SU-DHL-6 (cell line): ENCODE measurements around the gene ASPRV1.

Source experiments
- H2AFZ ChIP-seq: fragments of 200-600 bp; sonication (generic); 2 replicates; pipeline ENCODE4 v1.6.1; 2014; ENCODE audit warnings: low read depth, mild to moderate bottlenecking, moderate library complexity, mixed read lengths, antibody characterized with exemption, low read length; ENCODE audit not compliant: severe bottlenecking
- H3F3A ChIP-seq: fragments of 200-600 bp; shearing (Covaris generic); 2 replicates; pipeline ENCODE4 v1.6.0; 2016; ENCODE audit warnings: antibody characterized with exemption, mild to moderate bottlenecking; ENCODE audit not compliant: insufficient read depth
- H3K27ac ChIP-seq: fragments of 200-600 bp; sonication (generic); 2 replicates; pipeline ENCODE4 v1.5.1; 2016; ENCODE audit warnings: low read depth, mild to moderate bottlenecking, low read length, moderate library complexity, mixed read lengths
- H3K27me3 ChIP-seq: fragments of 200-600 bp; sonication (generic), shearing (Covaris generic); 2 replicates; pipeline ENCODE4 v1.6.0; 2014; ENCODE audit warnings: mild to moderate bottlenecking, low read length
- H3K36me3 ChIP-seq: fragments of 200-600 bp; sonication (generic); 2 replicates; pipeline ENCODE4 v1.6.1; 2014; ENCODE audit warnings: mild to moderate bottlenecking, low read length, mixed read lengths
- H3K4me2 ChIP-seq: fragments of 300-600, 200-600 bp; shearing (Covaris generic), sonication (generic); 2 replicates; pipeline ENCODE4 v1.6.0; 2014; ENCODE audit warnings: low read length, low read depth, mild to moderate bottlenecking; ENCODE audit not compliant: poor library complexity, severe bottlenecking
- H3K4me3 ChIP-seq: fragments of 200-600 bp; sonication (generic); 2 replicates; pipeline ENCODE4 v1.5.1; 2014; ENCODE audit warnings: antibody characterized with exemption, low read length, mild to moderate bottlenecking, mixed read lengths; ENCODE audit not compliant: insufficient read depth, poor library complexity, severe bottlenecking
- H3K79me2 ChIP-seq: fragments of 200-600 bp; sonication (generic); 2 replicates; pipeline ENCODE4 v1.6.1; 2014; ENCODE audit warnings: mild to moderate bottlenecking, low read length, moderate library complexity; ENCODE audit not compliant: insufficient read depth
- H3K9ac ChIP-seq: fragments of 200-600 bp; sonication (generic); 2 replicates; pipeline ENCODE4 v1.7.0; 2014; ENCODE audit warnings: mild to moderate bottlenecking, low read length
- H3K9me2 ChIP-seq: fragments of 200-600 bp; sonication (generic); replicated peaks from 2 replicates; pipeline ENCODE4 v1.6.1; 2014; ENCODE audit warnings: low read length; ENCODE audit not compliant: insufficient read depth
- H3K9me3 ChIP-seq: fragments of 200-600 bp; sonication (generic); 2 replicates; pipeline ENCODE4 v1.6.1; 2014; ENCODE audit warnings: low read length, mixed read lengths; ENCODE audit not compliant: insufficient read depth
- H4K20me1 ChIP-seq: fragments of 200-600 bp; sonication (generic); 2 replicates; pipeline ENCODE4 v1.6.1; 2014; ENCODE audit warnings: low read depth, mild to moderate bottlenecking, antibody characterized with exemption, low read length, moderate library complexity, mixed read lengths
- CTCF ChIP-seq: fragments of 200-600 bp; sonication (generic); IDR thresholded peaks from one replicate; pipeline ENCODE4 v1.5.1; 2017; ENCODE audit warnings: antibody characterized with exemption, mild to moderate bottlenecking, low read length, moderate library complexity; ENCODE audit not compliant: insufficient read depth, poor library complexity, severe bottlenecking
- EZH2phosphoT487 ChIP-seq: fragments of 200-600 bp; sonication (generic), shearing (Covaris generic); conservative IDR thresholded peaks from 2 replicates; pipeline ENCODE4 v1.6.1; 2018; ENCODE audit warnings: mild to moderate bottlenecking, antibody characterized with exemption, low read length, moderate library complexity, mixed read lengths

ASPRV1 gene

GRCh38 chr2:70008290-70008689, 46.9 kb upstream of the ASPRV1 start:
- H3K9me3 ChIP-seq, result no peaks in the 10 kb centered on the region

GRCh38 chr2:70007151-70007550, 45.7 kb upstream of the ASPRV1 start:
- Histone ChIP-seq H3K36me3 (no peaks in the 10 kb centered on the region), H3K4me3 (no peak overlapping the region), H3K27me3 (no peaks in the 10 kb centered on the region), H3F3A (no peaks in the 10 kb centered on the region), H3K79me2 (no peaks in the 10 kb centered on the region), H3K27ac (no peak overlapping the region), H3K9me3 (no peaks in the 10 kb centered on the region), H3K4me2 (no peak overlapping the region), H3K9ac (no peak overlapping the region), H4K20me1 (no peaks in the 10 kb centered on the region), H3K9me2 (no peaks in the 10 kb centered on the region), H2AFZ (no peak overlapping the region)
- no peak for TF ChIP-seq EZH2phosphoT487
- TF ChIP-seq CTCF, result no peak

More at GRCh38 chr2:70008290-70008689, 46.9 kb upstream of the ASPRV1 start:
- TF ChIP-seq CTCF, result no peak
- no peak for TF ChIP-seq EZH2phosphoT487
- Histone ChIP-seq H4K20me1 (no peaks in the 10 kb centered on the region), H3K9me2 (no peaks in the 10 kb centered on the region), H3K4me2 (no peak overlapping the region), H3K27ac (no peak overlapping the region), H3K36me3 (no peaks in the 10 kb centered on the region), H3K27me3 (no peaks in the 10 kb centered on the region), H3F3A (no peaks in the 10 kb centered on the region), H3K4me3 (no peak overlapping the region), H3K79me2 (no peaks in the 10 kb centered on the region), H2AFZ (no peak overlapping the region), H3K9ac (no peak overlapping the region)

GRCh38 chr2:70006447-70006784, 45.0 kb upstream of the ASPRV1 start:
- no peaks in the 10 kb centered on the region for H3K79me2 ChIP-seq
- TF ChIP-seq EZH2phosphoT487 (no peak), CTCF (no peak)
- H3K9me3 ChIP-seq, result no peaks in the 10 kb centered on the region
- no peaks in the 10 kb centered on the region for H3F3A ChIP-seq
- no peaks in the 10 kb centered on the region for H3K9me2 ChIP-seq
- H3K9ac ChIP-seq, result no peak overlapping the region
- no peak overlapping the region for H3K4me2 ChIP-seq
- H3K27ac ChIP-seq, result no peak overlapping the region
- no peaks in the 10 kb centered on the region for H4K20me1 ChIP-seq
- H3K27me3 ChIP-seq, result no peaks in the 10 kb centered on the region
- no peaks in the 10 kb centered on the region for H3K36me3 ChIP-seq
- H2AFZ ChIP-seq, result no peak overlapping the region
- no peak overlapping the region for H3K4me3 ChIP-seq
